Right renal pelvis (tissue), 4 donors: ENCODE data around the gene OTUB1. TPM values are rescaled to one million over a fixed set of nuclear protein-coding genes. Genes with fewer than 3 reads are reported as not detected.
A peak's percentile ranks its signal among the peaks of the same experiment; 100 is the strongest.

Experiments
- DNase-seq, 4 donors: peaks; one replicate each; pipeline ENCODE4 v3.0.0-alpha.2; 2013; ENCODE audit warnings: low read depth in 4 of 4, low spot score in 3 of 4, missing footprints in 1 of 4
- polyA plus RNA-seq, 4 donors: library from polyadenylated mRNA; unstranded; fragments of 120-200 nt; gene quantifications; one replicate each; pipeline ENCODE4 v1.2.1, GENCODE V29; 2013; ENCODE audit not compliant: insufficient read length in 4 of 4

Gene OTUB1
- polyA plus RNA-seq, 4 donors: 102 to 109 (median 106) TPM

DNA sequence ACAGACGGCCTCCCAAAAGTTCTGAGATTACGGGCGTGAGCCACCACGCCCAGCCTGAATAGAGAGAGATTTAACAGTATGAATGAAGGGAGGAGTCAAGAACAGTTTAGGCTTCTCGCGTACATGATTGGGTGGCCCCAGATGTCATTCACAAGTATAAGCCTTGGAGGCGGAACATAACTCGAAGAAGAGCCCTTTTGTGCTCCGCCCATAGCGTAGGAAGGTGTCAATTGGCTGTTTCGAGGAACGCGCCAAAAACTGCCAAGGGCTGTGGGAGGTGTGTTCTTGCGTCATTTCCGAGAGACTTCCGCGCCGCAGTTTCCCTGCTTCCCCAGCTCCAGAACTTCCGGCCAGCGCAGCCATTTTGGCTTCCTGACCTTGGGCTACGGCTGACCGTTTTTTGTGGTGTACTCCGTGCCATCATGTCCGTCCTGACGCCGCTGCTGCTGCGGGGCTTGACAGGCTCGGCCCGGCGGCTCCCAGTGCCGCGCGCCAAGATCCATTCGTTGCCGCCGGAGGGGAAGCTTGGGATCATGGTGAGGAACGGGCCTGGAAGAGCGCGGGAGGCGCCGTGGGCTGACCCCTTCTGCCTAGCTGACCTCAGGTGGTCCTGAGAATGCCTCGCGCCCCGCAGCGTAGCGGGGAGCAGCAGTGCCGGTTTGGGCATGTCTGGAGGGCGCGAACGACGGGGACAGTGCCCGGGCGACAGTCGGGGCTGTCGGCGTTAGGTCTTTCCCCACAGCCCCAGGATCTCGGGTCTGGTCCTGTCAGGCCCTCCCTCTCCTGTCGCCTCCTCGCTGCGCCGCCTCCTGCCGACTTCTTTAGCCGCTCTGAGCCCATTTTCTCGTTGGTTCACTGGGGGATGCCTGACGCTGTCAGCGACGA, 11.7 kb upstream of the OTUB1 start, which contains the start of gene COX8A:
Gene COX8A, plus strand, starts transcription at position 362 of the 885 bp plus-strand sequence. Its CDS starts 61 bp downstream, at position 423.
- peak; percentile 96 to 100 (median 100) for DNase-seq

DNA sequence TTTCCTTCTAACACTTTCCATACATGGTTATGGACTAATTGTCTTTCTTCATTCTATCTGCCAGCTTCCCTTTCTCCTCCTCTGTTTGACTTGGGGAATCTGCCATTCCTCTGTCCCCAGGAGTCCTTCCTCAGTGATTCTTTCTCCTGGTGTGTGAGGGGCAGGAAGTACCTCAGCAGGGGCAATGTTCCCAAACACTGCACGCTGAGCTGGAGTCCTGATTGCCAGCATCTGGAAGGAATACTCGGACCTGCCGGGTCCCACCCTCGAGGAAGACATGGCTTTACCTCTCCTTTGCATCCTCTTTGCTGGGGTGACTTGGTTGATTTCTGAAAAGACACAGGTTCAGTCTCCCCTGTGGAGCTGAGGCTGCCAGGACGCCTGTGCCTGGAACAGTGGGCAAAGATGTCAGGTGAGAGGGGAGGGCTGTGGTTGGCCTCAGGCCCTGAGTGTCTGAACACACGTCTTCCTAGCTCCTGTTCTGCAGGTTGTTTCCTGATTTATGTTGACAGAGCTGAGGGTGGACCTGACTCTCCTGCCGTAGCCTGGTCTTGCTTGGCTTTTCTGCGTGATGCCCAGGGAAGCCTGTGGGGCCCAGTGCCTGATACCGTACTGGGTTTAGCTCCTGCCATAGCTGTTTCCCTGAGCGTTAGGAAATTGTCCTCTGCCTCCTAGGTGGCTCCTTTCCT, 7.5 kb upstream of the OTUB1 start:
- no peak for DNase-seq

DNA sequence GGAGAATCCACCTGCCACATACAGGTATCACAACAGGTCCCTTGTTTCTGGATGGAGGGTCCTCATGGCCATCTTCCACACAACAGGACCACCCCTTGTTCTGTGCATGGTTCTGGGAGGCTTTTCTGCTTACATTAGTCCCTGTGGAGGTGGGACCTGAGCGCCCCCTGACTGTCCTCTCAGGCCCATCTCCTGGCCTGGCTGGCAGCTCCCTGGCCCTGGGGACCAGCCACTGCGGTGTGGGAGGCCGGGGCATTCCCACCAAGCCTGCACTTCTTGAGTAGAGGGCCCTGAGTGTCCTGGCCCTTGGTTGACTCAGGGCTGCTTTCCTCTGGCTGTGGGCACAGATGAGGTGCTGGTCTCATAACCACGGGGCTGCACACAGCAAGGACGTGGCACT, 6.8 kb upstream of the OTUB1 start:
- DNase-seq: no peak

- no peak for DNase-seq
Observed at GRCh38 chr11:63985812-63986155, 454 bp upstream of the OTUB1 start.

DNA sequence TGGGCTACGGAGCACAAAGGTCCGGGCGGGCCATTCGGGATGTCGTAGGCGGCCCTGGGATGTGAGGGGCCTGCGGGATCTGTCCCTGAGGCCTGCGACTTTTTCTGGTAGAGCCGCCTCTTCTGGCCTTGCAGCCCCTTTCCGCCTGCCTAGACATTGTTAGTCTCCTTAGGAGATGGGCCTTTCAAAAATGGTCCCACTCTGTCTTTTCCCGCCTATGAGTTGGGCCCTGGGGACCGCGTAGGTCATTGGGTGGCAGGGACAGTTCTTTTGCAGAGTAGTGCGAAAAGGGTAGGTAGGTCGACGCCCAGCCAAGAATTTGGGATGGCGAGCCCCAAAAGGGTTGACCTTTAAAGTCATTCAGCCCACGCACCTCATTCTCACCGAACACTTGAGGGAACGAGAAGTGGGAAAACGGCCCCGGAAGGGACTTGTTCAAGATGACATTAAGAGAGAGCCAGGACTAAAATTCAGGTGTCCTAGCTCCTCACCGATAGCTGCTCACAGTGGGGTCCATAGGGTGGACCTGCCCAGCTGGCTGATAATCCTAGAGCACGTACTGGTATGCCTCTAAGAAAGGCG, 785 bp downstream of the OTUB1 start:
- DNase-seq: no peak

- DNase-seq: no peak
Observed at GRCh38 chr11:63991558-63991957, 5.3 kb downstream of the OTUB1 start.

- no peak for DNase-seq
Observed at GRCh38 chr11:63993100-63993499, 6.9 kb downstream of the OTUB1 start.

DNA sequence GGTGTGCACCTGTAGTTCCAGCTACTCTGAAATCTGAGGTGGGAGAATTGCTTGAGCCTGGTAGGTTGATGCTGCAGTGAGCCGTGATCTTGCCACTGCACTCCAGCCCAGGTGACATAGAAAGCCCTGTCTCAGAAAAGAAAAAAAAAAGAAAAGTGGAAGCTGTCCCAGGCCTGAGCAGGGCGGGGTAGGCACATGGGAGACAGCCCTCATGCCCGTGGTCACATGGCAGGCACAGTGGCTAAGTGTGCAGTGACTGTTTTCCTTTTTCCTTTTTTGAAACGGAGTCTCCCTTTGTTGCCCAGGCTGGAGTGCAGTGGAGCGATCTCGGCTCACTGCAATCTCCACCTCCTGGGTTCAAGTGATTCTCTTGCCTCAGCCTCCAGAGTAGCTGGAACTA, 7.8 kb downstream of the OTUB1 start:
- DNase-seq: no peak

GRCh38 chr11:63996512-63996911, 10.3 kb downstream of the OTUB1 start:
- no peak for DNase-seq

- no peak for DNase-seq
Observed at GRCh38 chr11:63997104-63997700, 11.0 kb downstream of the OTUB1 start.

DNA sequence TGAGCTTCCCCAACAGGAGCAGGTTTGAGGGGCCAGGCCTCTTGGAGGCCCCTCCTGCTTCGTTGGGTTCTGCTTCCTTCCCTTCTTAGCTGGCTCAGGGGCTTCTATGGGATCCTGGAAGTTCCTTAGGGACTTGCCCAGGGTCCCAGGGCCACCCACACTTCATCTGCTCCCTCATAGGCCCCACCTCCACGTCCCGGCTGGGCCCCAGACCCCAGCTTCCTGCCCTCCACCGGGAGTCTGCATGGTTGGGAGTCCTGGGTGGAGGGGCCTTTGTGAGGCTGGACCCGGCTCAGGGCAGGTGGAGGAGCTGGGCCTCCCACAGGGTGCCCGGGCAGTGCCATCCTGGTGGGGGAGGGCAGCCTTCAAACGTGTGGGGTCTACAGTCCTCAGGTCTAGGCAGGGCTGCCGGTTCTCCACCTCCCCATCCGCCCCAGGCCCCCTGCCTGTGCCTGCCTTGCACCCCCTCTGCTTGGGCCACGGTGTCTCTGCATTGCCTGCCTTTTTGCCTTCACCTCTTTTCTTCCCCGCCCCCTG, 11.6 kb downstream of the OTUB1 start:
- no peak for DNase-seq

GRCh38 chr11:63998558-63999348, 12.5 kb downstream of the OTUB1 start:
- DNase-seq: no peak

DNA sequence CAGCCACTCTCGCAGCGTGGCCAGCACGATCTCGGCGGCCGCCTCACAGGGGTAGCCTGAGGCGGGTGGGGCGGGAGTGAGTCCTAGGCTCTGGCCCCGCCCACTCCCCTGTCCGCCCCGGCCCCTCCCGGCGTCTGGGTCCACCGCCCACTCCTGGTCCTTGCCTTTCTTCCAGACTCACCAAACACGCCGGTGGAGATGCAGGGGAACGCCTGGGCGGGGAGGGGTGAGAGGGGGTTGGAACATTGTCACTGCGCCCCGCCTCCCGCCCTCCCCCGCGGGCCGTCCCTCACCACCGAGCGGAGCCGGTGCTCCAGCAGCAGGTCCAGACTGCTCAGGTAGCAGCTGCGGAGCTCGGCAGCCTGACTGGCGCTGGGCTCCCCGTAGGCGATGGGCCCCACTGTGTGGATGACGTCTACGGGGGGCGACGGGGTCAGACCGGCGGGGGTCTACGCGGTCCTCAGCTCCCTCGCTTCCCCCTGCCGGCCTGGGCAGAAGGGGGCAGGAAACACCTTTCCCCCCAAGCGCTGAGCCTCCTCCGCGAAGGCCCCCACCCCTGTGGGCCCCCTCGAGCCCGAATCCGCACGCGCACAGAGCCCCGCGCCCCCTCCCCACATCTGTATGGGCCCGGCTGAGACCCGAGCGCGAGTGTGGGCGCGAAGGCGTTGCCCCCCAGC, 13.2 kb downstream of the OTUB1 start:
- no peak for DNase-seq

- DNase-seq: peak in 2 of 4 donors; percentile 68 to 69
Observed at GRCh38 chr11:64000026-64000739, 13.9 kb downstream of the OTUB1 start.

- no peak for DNase-seq
Observed at GRCh38 chr11:64000740-64001483, 14.7 kb downstream of the OTUB1 start.

DNA sequence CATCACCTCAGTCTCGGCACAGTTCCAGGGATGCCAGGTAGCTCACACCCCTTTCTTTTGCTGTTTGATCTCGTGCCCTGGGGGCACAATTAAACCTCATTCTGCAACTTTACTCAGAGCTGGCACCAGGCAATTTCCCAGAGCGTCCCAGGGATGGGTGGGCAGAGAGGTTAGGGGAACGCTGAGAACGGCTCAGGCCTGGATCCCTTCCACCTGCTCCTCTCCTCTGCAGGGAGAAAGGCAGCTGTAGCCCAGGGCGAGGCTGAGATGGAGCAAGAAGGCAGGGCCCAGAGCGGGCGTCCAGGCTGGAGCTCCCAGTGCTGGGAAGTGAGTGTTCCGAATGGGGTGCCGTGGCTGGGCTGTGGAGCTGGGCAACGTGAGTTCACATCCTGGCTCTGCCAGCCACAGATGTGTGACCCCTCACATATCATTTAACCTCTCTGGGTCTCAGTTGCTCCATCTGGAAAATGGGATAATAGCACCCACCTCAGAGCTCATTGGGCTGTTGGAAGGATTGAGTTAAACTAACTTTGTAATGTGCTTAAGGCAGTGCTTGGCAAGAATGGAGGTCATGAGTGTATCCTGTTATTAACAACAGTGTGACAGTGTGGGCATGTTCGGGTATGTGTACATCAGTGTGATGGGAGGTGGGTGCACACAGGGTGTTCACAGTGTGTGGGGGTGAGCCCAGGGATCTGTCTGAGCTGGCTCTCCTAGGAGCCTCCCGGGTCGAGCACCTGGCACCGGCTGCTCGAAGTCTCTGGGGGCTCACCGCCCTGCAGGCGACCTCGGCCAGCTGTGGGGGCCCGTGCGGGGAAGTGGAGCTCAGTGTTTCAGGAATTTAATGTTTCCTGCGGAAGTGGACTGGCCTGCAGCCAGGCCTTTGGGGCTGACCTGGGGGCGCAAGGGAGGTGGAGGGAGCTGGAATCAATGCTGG, 15.5 kb downstream of the OTUB1 start:
- no peak for DNase-seq
